SK-N-SH (cell line): ENCODE results near the gene IQSEC3.

ENCODE experiments used
- CTCF ChIP-seq: fragments of 200-600 bp; sonication (generic); IDR thresholded peaks from 2 replicates; pipeline ENCODE4 v1.6.1; 2017; ENCODE audit warnings: antibody characterized with exemption, mild to moderate bottlenecking, moderate library complexity
- EP300 ChIP-seq, 2 experiments: IDR thresholded peaks; 2 replicates each; pipeline versions ENCODE4 v1.4.0 to v1.6.1; 2012; ENCODE audit warnings: borderline replicate concordance in 1 of 2, low read depth in 1 of 2, low read length in 1 of 2
- EZH2phosphoT487 ChIP-seq: fragments of 200-600 bp; sonication (generic); IDR thresholded peaks from 2 replicates; pipeline ENCODE4 v1.6.1; 2017; ENCODE audit warnings: low read depth, mixed run types, mild to moderate bottlenecking, antibody characterized with exemption, moderate library complexity, borderline replicate concordance
- FOXM1 ChIP-seq: IDR thresholded peaks from 2 replicates; pipeline ENCODE4 v1.4.0; 2012; ENCODE audit warnings: low read depth, mild to moderate bottlenecking
- GABPA ChIP-seq: IDR thresholded peaks from 2 replicates; pipeline ENCODE4 v1.4.0; 2012; ENCODE audit warnings: low read depth, mild to moderate bottlenecking
- POLR2AphosphoS5 ChIP-seq: IDR thresholded peaks from 2 replicates; pipeline ENCODE4 v1.6.1; 2012; ENCODE audit warnings: low read depth, low read length

- TF ChIP-seq EP300 (IDR thresholded peaks at IDR 0.05; ENCODE audit: borderline replicate concordance in 1 of 2, low read depth in 1 of 2, low read length in 1 of 2) (no peak), CTCF (no peak), GABPA (no peak), FOXM1 (no peak), POLR2AphosphoS5 (no peak), EZH2phosphoT487 (no peak)
Observed at GRCh38 chr12:218221-218620, 151.7 kb downstream of the IQSEC3 start.
